NCI-H1417 treated with DMSO at 0.1 percent for 48 hours (cell line): ENCODE measurements around the gene PKP2.
"Not testable (repeated sequence)": the region's sequence is repeated elsewhere in the genome, so short reads cannot be mapped to it uniquely, and the experiment has no call there.

Source experiments
- DNase-seq: peaks from one replicate; lab custom pipeline; 2025; lab: John Stamatoyannopoulos, UW

Gene PKP2

DNA sequence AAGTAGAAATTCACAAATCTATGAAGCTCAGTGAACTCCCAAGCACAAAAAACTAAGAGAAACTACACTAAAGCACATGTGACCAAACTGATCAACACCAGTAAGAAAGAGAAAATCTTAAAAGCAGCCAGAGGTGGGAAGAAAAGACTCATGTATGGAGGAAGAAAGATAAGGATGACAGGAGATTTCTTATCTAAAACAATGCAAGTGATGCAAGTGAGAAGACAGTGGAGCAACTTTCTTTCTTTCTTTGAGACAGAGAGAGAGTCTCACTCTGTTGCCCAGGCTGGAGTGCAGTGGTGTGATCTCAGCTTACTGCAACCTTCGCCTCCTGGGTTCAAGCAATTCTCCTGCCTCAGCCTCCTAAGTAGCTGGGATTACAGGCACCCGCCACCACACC, 34.9 kb downstream of the PKP2 start:
- DNase-seq, result not testable (repeated sequence)

DNA sequence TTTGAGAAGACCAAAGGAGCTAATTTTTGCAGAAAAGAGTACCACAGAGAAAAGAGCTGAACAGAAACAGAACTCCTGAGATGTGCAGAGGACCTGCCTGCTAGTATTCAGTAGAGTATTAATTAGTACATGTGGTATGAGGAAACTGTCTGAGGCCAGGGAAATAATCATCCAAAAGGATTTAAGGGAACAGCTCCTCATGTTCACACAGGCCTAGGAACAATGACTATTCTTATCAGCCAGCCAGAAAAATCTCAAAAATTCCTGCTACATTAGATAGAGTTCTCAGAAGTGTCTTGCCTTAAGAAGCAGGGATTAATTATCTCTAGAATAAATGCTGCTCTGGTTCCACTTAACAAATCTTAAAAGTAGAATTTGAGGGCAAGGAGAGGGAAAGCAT, 36.4 kb downstream of the PKP2 start:
- DNase-seq, result no peak

DNA sequence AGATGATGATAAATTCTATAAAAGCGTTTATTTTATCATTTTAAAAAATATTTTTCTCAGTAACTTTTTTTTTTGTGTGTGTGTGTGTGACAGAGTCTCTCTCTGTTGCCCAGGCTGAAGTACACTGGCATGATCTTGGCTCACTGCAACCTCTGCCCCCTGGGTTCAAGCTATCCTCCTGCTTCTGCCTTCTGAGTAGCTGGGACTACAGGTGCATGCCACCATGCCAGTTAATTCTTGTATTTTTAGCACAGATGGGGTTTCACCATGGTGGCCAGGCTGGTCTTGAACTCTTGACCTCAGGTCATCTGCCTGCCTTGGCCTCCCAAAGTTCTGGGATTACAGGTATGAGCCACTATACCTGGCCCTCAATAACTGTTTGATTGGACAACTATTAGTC, 37.2 kb downstream of the PKP2 start:
- DNase-seq, result no peak

DNA sequence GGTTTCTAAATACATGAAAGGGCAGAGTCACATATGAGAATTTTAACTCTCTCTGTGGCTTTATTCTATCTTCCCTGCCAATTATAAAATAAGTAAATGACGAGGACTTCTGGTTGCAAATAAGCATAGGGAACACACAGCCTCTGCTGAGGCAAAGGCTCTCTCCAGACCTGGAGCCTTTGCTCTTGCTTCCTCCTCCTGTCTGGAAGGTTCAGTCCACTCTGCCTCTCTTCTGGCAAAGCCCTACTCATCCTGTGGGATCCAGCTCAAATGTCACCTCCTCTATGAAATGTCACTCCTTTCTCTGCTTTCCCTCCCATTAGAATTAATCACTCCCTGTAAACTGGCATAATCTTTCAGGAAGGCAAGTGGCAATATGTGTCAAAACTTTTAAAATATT, 41.9 kb downstream of the PKP2 start:
- DNase-seq, result no peak

DNA sequence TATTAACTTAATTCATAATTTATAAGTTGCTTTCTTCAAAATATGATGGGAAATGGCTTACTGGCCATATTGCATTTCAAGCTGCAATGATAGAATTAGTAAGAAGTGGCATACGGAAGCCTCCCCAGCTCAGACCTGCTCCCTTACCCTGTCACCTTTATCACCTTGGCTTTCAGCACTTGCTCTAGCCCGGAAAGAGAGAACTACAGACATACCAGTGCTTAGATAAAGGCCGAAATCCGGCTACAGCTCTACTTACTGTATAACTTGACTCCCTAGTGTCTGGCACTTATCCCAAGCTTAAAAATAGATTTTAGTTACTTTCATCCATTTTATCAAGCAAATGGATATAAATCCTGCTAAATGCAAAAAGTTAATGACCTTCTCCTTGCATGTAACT, 42.5 kb downstream of the PKP2 start:
- DNase-seq, result no peak

DNA sequence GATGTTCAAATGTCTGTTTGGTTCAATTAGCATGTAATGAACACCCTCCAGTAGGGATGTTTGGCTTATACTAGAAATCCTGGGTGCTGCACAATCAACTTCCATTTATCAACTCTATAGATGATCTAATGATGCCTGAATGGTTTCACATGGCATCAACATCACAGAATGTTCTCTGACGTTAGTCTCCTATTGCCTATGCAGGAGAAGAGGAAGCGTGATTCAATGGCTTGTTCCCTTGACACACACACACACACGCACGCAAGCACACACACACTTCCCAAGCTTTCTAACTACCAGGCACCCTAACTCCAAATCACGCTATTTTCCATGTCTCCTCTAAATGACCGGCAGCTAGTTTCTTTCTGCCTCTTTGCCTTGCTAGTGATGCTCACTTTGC, 49.3 kb downstream of the PKP2 start:
- DNase-seq, result no peak

DNA sequence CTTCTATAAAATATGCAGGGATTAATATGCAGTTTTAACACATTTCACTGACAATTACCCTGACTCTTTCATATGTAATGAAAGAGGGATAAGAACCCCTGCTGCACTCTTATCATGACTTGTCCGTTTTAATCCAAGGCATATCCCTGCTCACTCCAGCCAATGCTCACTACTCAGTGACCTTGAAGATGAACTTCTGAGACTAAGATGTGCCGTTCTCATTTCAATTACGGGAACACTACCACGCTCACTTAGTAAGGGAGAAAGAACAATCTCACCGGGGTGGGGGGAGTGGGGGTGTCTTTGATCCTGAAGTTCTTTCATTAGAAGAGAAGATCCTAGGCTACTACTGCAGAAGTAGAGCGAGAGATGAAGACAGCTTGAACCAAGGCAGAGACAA, 50.5 kb downstream of the PKP2 start:
- DNase-seq, result no peak

DNA sequence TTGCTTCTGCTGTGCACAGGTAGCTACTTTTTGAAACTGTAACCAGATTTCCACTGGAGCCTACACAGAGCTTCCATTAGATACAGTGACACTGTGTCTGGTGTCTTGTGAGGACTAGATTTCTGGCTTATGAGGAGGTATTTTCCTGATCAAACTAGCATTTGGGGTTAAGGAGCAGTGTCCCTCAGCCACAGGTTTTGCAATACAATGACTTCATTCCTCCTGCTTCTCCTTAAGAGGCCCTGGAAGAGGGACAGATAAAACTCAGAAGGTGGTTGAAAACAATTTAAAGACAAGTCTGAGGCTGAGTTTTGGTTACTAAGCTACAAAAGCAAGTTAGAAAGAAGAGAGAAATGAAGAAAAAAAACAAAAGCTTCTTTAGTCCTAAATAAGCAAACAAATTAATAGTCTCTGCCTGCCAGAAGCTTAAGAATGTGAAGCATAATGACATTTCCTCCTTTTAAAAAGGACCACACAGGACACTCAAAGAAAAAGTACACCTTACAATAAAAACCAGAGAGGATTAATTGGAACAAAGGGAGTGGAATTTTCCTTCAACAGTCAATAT, 53.0 kb downstream of the PKP2 start:
- DNase-seq, result no peak

DNA sequence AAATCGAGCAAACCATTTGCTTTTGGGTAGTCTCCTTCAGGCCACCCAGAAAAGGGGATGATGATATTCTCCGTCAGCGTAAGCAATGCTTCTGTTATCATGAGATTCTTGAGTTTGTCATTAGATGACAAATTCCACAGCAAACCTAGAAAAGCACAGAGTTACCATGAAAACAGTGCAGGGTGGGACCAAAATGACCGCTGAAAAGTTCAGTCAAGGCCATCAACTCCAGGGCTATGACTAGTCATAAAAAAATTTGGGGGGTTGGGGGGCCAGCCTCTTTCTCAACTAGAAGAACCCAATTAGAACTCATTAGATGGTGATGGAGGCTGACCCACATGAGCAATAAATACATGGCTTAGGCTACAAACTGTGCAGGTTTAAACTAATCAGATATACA, 55.5 kb downstream of the PKP2 start:
- DNase-seq, result no peak

DNA sequence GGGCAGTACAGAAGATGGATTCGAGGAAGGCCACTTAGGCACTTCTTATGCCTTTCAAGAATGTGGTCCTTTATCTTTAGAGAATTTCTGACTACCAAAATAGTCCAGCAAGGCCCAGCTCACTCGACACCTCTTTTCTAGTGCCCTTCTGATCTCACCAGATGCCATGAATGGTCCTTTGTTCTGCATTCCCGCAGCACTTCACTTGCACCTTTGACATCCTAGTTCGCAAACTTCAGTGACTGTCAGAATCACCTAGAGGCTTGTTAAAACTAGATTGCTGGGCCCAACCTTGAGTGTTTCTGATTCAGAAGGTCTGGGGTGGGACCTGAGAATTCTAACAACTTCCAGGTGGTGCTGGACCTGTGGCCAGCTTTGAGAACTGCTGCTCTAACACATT, 56.7 kb downstream of the PKP2 start:
- DNase-seq, result no peak

DNA sequence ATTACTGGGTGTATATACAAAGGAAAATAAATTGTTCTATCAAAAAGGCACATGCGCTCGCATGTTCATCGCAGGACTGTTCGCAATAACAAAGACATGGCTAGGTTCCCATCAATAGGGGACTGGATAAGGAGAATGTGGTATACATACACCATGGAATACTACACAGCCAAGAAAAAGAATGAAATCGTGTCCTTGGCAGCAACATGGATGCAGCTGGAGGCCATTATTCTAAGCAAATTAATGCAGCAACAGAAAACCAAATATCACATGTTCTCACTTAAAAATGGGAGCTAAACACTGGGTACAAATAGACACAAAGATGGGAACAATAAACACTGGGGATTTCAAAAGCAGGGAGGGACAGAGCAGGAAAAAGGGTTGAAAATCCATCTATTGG, 58.6 kb downstream of the PKP2 start:
- DNase-seq, result no peak

DNA sequence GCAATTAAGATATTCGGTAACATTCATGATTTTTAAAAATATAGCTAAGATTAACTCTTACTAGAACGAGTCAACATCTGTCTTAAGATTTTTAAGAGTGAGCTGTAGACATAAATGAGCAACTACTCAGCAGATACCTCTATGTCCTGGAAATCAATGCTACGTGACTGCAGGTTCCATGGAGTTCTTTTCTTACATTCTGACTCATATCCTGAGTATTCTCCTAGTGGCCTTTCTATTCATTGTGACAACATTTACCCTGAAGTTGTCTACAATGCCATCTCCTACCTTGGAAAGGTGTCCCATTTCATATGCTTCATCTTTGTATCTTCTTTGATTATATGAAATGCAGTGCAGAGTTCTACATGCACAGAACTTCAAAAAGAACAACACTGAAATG, 59.9 kb downstream of the PKP2 start:
- DNase-seq, result no peak

DNA sequence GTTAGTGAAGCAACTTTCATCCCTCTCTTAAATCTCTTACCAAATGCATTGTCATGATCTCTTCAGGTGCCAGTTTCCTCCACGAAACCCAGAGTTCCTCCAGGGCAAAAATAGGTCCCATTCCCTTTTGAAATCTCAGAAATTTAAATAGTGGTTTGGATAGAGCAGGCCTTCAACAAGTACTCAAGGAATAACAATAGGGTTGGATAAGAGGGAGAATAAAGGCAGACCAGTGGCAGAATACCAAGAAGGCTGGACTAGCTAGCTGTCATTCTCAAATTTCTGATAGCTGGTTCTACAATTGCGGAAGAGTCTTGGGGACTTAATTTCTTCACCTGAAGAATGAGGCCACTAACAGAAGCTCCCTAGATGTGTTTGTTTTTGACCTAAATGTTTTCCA, 62.5 kb downstream of the PKP2 start:
- no peak for DNase-seq

DNA sequence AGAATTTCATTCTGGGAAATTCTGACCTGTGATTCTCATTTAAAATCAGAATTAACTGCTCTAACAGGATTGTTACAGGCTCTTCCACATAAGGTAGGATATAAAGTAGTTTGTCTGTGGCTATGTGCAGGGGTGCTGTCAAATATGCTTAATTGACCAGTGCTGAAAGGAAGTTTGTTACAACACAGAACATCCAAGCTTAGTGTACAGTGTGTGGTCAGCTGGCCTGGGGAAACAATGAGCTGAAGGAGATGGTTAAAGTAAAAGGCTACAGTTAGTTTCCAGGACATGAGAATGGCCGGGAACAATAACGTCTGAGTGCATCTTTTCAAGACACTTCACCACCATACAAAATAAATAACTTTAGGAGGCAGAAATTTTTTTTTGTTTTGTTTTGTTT, 68.0 kb downstream of the PKP2 start:
- DNase-seq, result no peak

DNA sequence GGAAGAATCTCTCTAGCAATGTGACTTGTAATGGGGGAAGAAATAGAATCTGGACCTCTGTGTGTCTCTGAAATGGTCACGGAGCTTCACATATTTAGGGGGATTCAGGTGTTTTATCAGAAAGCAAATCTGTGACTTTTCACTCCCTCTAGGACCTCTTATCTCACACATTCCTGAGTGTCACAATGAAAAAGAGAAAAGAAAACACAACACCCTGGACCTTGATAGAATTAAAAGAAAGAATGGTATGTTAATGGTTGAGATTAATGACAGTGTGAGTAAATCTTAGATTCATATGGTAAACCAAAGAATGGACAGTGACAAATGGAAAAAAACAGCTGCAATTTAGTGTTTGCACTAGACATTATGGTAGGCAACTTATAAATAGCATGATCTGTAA, 68.5 kb downstream of the PKP2 start:
- DNase-seq, result no peak

DNA sequence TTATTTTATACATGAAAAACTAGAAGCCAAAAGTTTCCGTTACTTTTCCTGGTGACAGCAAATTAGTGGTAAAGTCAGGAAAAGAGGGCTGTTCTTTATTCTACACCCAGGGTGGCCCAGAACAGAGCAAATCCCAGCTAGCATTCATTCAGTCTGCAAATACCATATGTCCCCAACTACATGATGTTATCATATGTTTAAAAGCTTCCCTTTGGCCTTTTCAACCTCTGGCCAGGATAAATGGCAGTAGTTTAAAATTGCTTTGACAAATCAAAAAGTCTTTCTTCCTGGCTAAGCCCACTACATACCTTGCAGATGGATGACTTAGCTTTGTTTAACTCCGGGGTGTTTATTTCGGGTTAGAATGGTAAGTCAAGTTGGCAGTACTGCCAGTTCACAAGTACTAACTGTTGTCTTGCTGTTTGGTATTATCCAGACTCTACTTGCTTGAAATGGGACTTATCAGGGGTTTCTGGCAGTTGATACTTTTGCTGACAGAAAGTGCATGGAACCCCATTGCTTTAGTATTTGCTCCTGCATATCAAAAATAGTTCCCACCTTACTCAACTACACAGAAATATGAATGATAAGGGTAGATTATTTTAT, 69.7 kb downstream of the PKP2 start:
- no peak for DNase-seq

DNA sequence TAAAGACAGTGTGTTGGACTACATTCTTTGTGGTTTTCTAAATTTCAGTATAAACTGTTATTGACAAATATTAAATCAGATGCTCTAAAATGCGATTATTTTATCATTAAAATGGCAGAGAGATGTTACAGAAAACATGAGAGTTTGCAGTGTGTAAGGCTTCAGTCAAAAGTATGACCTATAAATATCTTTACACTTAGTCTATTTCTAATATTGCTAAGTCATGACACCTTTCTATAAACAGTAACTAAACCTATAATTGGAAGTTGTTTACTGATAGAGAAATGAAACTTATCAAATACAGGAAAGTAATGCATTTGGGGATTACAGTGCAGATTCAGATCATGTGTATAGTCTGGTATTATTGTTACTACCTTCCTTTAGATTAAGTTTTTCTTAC, 72.0 kb downstream of the PKP2 start:
- no peak for DNase-seq

DNA sequence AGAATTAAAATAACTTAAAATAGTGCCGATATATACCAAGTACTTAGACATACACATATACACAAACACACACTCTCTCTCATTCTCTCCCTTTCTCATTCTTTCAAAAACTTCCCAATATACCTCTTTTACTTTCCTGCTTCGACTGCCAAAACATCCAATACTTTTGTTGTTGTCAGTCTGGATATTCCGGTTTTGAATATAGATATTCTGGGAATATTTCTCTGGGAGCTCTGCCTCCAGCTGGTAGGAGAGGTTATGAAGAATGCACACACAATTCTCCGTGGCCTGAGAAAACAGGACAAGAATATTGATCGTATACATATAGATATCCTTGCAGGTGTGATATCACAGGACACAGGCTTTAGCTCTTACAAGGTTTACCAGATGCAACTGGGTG, 74.2 kb downstream of the PKP2 start:
- DNase-seq, result no peak

DNA sequence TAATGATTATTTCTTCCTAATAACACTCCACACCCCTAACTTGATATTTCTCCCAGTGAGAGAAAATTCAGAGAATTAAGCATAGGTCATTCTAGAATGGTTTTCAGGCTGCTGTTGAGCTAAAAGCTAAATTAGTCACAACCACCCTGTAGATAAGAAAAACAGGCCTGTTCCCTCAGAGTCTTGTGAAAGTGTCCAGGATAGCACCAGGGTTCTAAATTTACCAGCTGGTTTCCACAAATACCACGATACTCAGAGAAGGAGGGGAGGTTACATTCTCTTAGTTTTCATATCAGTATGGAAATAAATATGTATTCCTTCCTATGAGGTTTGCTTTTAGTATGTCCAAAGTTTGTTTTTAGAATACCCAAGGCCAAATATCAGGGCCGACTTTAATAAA, 74.9 kb downstream of the PKP2 start:
- DNase-seq, result no peak

DNA sequence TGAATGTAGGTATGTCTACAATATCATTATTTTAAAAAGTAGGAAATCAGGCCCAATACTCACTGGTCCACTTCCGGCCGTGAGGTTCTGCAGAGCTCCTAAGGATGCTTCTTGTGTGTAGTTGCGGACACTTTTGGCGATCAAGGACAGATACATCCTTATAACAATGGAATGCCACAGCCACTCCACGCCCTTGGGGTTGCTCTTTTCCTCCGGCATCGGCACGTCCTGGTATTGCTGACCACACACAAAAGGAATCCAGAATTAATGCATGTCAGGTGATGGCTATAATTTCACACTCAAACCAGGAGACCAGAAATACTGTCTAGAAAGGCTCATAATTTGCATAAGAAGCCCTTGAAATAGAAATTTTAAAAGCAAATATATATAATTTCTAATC, 75.3 kb downstream of the PKP2 start:
- no peak for DNase-seq

DNA sequence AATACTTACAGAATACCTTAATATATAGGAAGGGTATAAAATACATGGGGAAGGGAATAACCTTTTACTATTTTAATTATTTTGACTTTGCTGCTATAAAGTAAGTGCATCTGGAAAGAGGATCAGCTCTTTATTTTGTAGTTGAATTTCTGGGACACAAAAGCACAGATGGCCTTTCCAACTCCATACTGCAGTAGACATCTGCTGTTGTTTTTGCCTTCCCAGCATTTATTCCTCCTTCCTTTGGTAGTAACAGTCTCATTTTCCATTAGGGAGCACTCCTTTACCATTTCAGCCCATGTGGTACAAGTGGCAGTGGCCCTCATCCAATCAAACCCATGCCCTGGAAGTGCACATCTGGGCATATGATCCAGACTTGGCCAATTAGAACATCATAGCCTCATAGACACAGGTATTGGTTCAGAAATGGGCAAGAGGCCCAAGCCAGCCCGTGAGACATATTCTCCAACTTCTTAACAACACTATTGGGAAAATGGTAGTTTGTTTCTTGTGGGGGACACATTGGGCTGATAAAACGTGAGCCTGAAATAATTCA, 76.1 kb downstream of the PKP2 start:
- DNase-seq, result no peak

DNA sequence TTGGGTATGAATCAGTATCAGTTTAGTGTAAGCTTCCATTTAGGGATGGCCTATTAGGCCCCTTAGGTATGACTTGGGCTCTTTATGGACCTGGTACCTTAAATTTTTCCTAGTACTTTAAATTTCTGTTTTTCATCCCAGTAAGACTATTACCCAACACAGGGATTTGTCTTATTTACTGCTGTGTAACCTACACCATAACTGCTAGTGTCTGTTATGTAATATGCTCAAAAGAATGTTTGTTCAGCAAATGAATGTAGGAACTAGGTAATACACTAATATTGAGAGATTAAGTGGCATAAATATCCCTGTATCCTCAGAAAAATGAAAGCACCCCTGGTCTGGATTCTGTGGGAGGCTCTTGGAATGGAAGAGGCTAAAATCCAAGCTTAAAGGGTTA, 77.2 kb downstream of the PKP2 start:
- no peak for DNase-seq

DNA sequence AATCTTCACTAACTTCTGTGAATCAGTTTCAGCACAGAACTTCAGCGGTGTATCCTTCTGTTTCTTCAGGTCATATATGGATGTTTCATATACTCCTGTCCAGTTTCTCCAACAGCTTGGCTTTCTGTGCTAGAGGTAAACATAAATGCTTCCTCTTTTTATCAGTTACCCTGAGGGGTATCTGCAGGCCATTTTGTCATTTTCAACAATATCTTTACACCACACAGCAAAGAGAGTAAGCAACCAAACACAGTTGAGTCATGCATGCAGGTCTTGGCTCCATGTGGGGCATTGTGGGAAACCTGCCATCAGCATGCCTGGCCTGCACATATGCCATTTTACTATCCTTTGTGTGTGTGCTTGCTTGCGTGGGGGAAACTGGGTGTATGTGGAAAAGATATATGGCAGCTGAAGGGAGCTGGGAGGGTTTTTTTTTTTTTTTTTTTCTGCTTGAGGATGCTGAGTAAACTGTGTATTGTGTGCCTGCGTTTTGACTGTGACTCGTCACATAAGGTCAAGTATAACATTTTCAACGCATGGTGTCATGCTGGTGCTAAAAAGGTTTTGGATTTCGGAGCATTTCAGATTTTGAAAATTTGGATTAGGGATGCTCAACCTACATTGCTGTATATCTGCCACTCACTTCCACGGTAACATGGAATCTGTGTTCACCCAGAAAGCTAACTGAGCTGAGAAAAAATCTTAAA, 84.7 kb downstream of the PKP2 start:
- no peak for DNase-seq

DNA sequence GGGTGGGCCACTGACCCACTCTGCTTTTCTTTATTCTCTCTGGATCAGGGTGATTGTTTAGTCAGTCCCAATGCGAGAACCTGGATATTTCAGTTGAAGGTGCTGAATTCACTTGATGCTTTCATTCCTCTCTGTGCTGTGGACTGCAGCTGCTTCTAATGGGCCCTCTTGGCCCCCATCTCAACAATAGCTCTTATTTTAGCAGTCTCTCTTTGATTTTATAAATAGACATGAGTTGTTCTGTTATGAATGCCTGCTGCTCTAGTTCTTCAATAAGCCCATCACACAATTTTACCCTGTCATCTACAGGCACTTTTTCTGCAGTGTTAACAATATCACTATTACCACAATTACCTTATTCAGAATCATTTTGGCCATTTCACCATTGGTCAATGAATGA, 86.7 kb downstream of the PKP2 start:
- DNase-seq, result no peak
